Naive B cell (primary cell): ENCODE data around the gene CLIP1. TPM values are rescaled to one million over a fixed set of nuclear protein-coding genes. Genes with fewer than 3 reads are reported as not detected.
"Not testable (repeated sequence)": the region's sequence is repeated elsewhere in the genome, so short reads cannot be mapped to it uniquely, and the experiment has no call there.

ENCODE experiments used
- ATAC-seq, 2 donors: fragments of 150-1000 bp; cut with Tn5 transposase; 2 replicates each; pipeline ENCODE4 v1.10.0; 2021; ENCODE audit warnings: low read depth in 2 of 2, mild to moderate bottlenecking in 2 of 2, moderate library complexity in 2 of 2
- DNase-seq: peaks from one replicate; pipeline ENCODE4 v3.0.0; 2022
- H3K27ac Mint-ChIP-seq, 6 donors: one replicate each; pipeline ENCODE4 v1.8.0; 2020 to 2022; ENCODE audit warnings: mild to moderate bottlenecking in 6 of 6, mixed read lengths in 6 of 6, moderate library complexity in 5 of 6, inconsistent platforms in 2 of 6
- H3K27me3 Mint-ChIP-seq, 3 donors: one replicate each; pipeline ENCODE4 v1.8.0; 2021 to 2022; ENCODE audit warnings: mixed read lengths in 3 of 3, mild to moderate bottlenecking in 1 of 3
- H3K36me3 Mint-ChIP-seq, 2 donors: one replicate each; pipeline ENCODE4 v1.8.0; 2020 to 2022; ENCODE audit warnings: mixed read lengths in 2 of 2, inconsistent platforms in 1 of 2, mild to moderate bottlenecking in 1 of 2
- H3K4me1 Mint-ChIP-seq, 3 donors: one replicate each; pipeline ENCODE4 v1.8.0; 2020 to 2022; ENCODE audit warnings: mixed read lengths in 3 of 3, inconsistent platforms in 1 of 3, mild to moderate bottlenecking in 1 of 3, moderate library complexity in 1 of 3
- H3K4me3 Mint-ChIP-seq, 8 donors: one replicate each; pipeline ENCODE4 v1.8.0; 2020 to 2022; ENCODE audit warnings: mild to moderate bottlenecking in 8 of 8, mixed read lengths in 8 of 8, moderate library complexity in 8 of 8, inconsistent platforms in 2 of 8
- H3K9me3 Mint-ChIP-seq, 7 donors: one replicate each; pipeline ENCODE4 v1.8.0; 2020 to 2022; ENCODE audit warnings: mixed read lengths in 7 of 7, mild to moderate bottlenecking in 5 of 7, inconsistent platforms in 2 of 7, moderate library complexity in 1 of 7
- polyA plus RNA-seq, 6 donors: library from polyadenylated mRNA; unstranded; fragments of 300-500 nt; fragmentation: Illumina TruSeq; gene quantifications; one replicate each; pipeline ENCODE4 v1.2.3, GENCODE V29; 2021; ENCODE audit warnings: low read depth in 6 of 6

Gene CLIP1
- polyA plus RNA-seq, 6 donors from 2014 or later = 1.4 to 21.0 (median 9.1) TPM

GRCh38 chr12:122454250-122454721 lies 31.8 kb upstream of the CLIP1 start:
- Mint-ChIP-seq H3K9me3 (no peaks in the 10 kb centered on the region), H3K27ac (peak overlapping the region in 2 of 6 donors; percentile 67 to 82), H3K4me1 (peaks cover 13 to 16% (median 15%) of the 10 kb centered on the region in 3 donors), H3K4me3 (peak overlapping the region in 3 of 8 donors; percentile 27 to 49 (median 29)), H3K27me3 (no peaks in the 10 kb centered on the region), H3K36me3 (no peaks in the 10 kb centered on the region)
- ATAC-seq = no peak
- DNase-seq = no peak

GRCh38 chr12:122452701-122453285 lies 30.3 kb upstream of the CLIP1 start:
- H3K27ac Mint-ChIP-seq = peak overlapping the region; percentile 23 to 96 (median 92)
- no peak for ATAC-seq

GRCh38 chr12:122449317-122449716 lies 26.8 kb upstream of the CLIP1 start:
- no peak overlapping the region for H3K4me3 Mint-ChIP-seq
- no peaks in the 10 kb centered on the region for H3K36me3 Mint-ChIP-seq
- peaks cover 13 to 16% (median 15%) of the 10 kb centered on the region in 3 donors for H3K4me1 Mint-ChIP-seq
- peak overlapping the region in 1 of 6 donors; percentile 15 for H3K27ac Mint-ChIP-seq
- H3K9me3 Mint-ChIP-seq = no peaks in the 10 kb centered on the region
- ATAC-seq (no peak), DNase-seq (no peak)
- no peaks in the 10 kb centered on the region for H3K27me3 Mint-ChIP-seq

More at GRCh38 chr12:122452701-122453285, 30.3 kb upstream of the CLIP1 start:
- Mint-ChIP-seq H3K27me3 (no peaks in the 10 kb centered on the region), H3K9me3 (no peaks in the 10 kb centered on the region), H3K4me1 (peaks cover 13 to 16% (median 15%) of the 10 kb centered on the region in 3 donors), H3K4me3 (peak overlapping the region in 7 of 8 donors; percentile 27 to 83 (median 63)), H3K36me3 (no peaks in the 10 kb centered on the region)
- DNase-seq = no peak

- not testable (repeated sequence) for H3K9me3 Mint-ChIP-seq, H3K27me3 Mint-ChIP-seq, ATAC-seq, DNase-seq, H3K4me3 Mint-ChIP-seq, H3K27ac Mint-ChIP-seq, H3K36me3 Mint-ChIP-seq, H3K4me1 Mint-ChIP-seq
Observed at GRCh38 chr12:122447825-122448224, 25.4 kb upstream of the CLIP1 start.

GRCh38 chr12:122446390-122446789 lies 23.9 kb upstream of the CLIP1 start:
- H3K27ac Mint-ChIP-seq = not testable (repeated sequence)

GRCh38 chr12:122444071-122444470 lies 21.6 kb upstream of the CLIP1 start:
- H3K36me3 Mint-ChIP-seq, H3K4me1 Mint-ChIP-seq, H3K9me3 Mint-ChIP-seq, H3K4me3 Mint-ChIP-seq, H3K27me3 Mint-ChIP-seq, ATAC-seq, DNase-seq: not testable (repeated sequence)
- peak overlapping the region in 1 of 6 donors; percentile 82 for H3K27ac Mint-ChIP-seq

More at GRCh38 chr12:122446390-122446789, 23.9 kb upstream of the CLIP1 start:
- not testable (repeated sequence) for H3K4me3 Mint-ChIP-seq, H3K36me3 Mint-ChIP-seq, H3K9me3 Mint-ChIP-seq, ATAC-seq, H3K27me3 Mint-ChIP-seq, H3K4me1 Mint-ChIP-seq, DNase-seq

GRCh38 chr12:122438822-122439221 lies 16.4 kb upstream of the CLIP1 start:
- not testable (repeated sequence) for DNase-seq, H3K4me1 Mint-ChIP-seq, H3K9me3 Mint-ChIP-seq, H3K36me3 Mint-ChIP-seq, H3K27me3 Mint-ChIP-seq, H3K4me3 Mint-ChIP-seq, ATAC-seq
- H3K27ac Mint-ChIP-seq = peak overlapping the region in 1 of 6 donors; percentile 42

- H3K9me3 Mint-ChIP-seq = no peaks in the 10 kb centered on the region
- no peaks in the 10 kb centered on the region for H3K36me3 Mint-ChIP-seq
- peak overlapping the region in 2 of 6 donors; percentile 38 to 51 for H3K27ac Mint-ChIP-seq
- no peak for ATAC-seq
- no peaks in the 10 kb centered on the region for H3K4me1 Mint-ChIP-seq
- no peak for DNase-seq
- peaks cover 0 to 3% (median 0%) of the 10 kb centered on the region in 3 donors for H3K27me3 Mint-ChIP-seq
- H3K4me3 Mint-ChIP-seq = no peak overlapping the region
Observed at GRCh38 chr12:122437656-122438121, 15.2 kb upstream of the CLIP1 start.

GRCh38 chr12:122435186-122435585 lies 12.7 kb upstream of the CLIP1 start:
- Mint-ChIP-seq H3K27me3 (no peaks in the 10 kb centered on the region), H3K36me3 (no peaks in the 10 kb centered on the region), H3K4me3 (no peak overlapping the region), H3K27ac (no peak overlapping the region), H3K4me1 (no peaks in the 10 kb centered on the region), H3K9me3 (no peaks in the 10 kb centered on the region)
- no peak for ATAC-seq
- DNase-seq = no peak

GRCh38 chr12:122429043-122429442 lies 6.6 kb upstream of the CLIP1 start:
- Mint-ChIP-seq H3K4me1 (peaks cover under 1 to 11% (median 4%) of the 10 kb centered on the region in 3 donors), H3K27ac (peak overlapping the region in 1 of 6 donors; percentile 49)
- not testable (repeated sequence) for DNase-seq, H3K36me3 Mint-ChIP-seq, H3K4me3 Mint-ChIP-seq, H3K9me3 Mint-ChIP-seq, H3K27me3 Mint-ChIP-seq, ATAC-seq

GRCh38 chr12:122427403-122427802 lies 4.9 kb upstream of the CLIP1 start:
- Mint-ChIP-seq H3K9me3 (no peaks in the 10 kb centered on the region), H3K27me3 (no peaks in the 10 kb centered on the region), H3K27ac (no peak overlapping the region), H3K4me3 (peak overlapping the region in 2 of 8 donors; percentile 37 to 80), H3K36me3 (no peaks in the 10 kb centered on the region), H3K4me1 (peaks cover 9 to 24% (median 13%) of the 10 kb centered on the region in 3 donors)
- no peak for DNase-seq
- ATAC-seq = no peak

GRCh38 chr12:122423258-122424165 lies 1.0 kb upstream of the CLIP1 start:
- Mint-ChIP-seq H3K27me3 (no peaks in the 10 kb centered on the region), H3K9me3 (no peaks in the 10 kb centered on the region), H3K4me1 (peaks cover 14 to 40% (median 19%) of the 10 kb centered on the region in 3 donors), H3K4me3 (peak overlapping the region; percentile 85 to 96 (median 92)), H3K27ac (peak overlapping the region in 5 of 6 donors; percentile 28 to 82 (median 64)), H3K36me3 (no peaks in the 10 kb centered on the region)
- peak; percentile 14 for DNase-seq
- no peak for ATAC-seq

GRCh38 chr12:122422730-122423257 lies 325 bp upstream of the CLIP1 start:
- no peaks in the 10 kb centered on the region for H3K27me3 Mint-ChIP-seq
- H3K4me3 Mint-ChIP-seq = peak overlapping the region; percentile 85 to 96 (median 92)
- peaks cover 0 to 3% of the 10 kb centered on the region in 2 donors for H3K36me3 Mint-ChIP-seq
- no peaks in the 10 kb centered on the region for H3K9me3 Mint-ChIP-seq
- ATAC-seq (peak in 1 of 2 donors; percentile 4), DNase-seq (peak; percentile 7)
- peaks cover 17 to 43% (median 19%) of the 10 kb centered on the region in 3 donors for H3K4me1 Mint-ChIP-seq
- H3K27ac Mint-ChIP-seq = peak overlapping the region; percentile 53 to 83 (median 79)
